ENCODE measurements around the gene SLC37A4.
"Not testable (repeated sequence)": the region's sequence is repeated elsewhere in the genome, so short reads cannot be mapped to it uniquely, and the experiment has no call there.

SLC37A4 gene

DNA sequence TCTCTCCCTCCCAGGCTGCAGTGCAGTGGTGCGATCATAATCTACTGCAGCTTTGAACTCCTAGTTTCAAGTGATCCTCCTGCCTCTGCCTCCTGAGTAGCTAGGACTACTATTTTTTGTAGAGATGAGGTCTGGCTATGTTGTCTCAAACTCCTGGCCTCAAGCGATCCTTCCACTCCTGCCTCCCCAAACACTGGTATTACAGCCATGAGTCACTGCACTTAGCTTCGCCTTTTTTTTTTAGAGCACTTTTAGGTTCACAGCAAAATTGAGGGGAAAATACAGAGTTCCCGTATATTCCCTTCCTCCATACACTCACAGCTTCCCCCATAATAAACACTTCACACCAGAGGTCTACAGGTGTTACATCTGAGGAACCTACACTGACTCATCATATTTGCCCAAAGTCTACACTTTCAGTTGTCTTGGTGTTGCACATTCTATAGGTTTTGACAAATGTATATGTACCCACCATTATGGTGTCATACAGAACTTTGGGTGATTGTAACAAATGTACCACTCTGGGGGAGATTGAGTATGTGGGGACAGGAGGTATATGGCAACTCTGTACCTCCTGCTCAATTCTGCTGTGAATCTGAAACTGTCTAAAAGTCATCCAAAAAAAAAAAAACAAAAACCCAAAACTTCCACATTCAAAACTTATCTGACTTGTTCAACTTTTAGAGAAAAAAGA, 11.3 kb upstream of the SLC37A4 start:
- no peak for DNase-seq

DNA sequence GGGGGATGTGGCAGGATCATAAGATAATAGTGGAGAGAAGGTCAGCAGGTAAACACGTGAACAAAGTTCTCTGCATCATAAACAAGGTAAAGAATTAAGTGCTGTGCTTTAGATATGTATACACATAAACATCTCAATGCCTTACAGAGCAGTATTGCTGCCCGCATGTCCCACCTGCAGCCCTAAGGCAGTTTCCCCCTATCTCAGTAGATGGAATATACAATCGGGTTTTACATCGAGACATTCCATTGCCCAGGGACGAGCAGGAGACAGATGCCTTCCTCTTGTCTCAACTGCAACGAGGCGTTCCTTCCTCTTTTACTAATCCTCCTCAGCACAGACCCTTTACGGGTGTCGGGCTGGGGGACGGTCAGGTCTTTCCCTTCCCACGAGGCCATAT, 8.8 kb upstream of the SLC37A4 start:
- not testable (repeated sequence) for DNase-seq

DNA sequence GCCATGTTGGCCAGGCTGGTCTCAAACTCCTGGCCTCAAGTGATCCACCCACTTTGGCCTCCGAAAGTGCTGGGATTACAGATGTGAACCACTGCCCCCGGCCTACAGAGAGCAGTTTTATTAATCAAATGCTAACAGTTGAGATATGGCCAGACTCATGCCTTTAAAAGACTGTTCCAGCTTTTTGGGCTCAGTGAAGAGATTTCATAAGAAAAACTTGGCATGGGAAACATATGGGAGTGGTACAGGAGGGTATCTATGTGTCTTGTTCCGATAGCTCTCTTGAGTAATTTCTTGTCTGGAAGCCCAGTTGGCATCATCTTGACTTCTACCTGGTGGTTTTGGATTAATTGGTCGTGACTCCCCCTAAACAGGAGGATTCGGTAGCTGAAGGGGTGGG, 8.2 kb upstream of the SLC37A4 start:
- DNase-seq, result no peak

DNA sequence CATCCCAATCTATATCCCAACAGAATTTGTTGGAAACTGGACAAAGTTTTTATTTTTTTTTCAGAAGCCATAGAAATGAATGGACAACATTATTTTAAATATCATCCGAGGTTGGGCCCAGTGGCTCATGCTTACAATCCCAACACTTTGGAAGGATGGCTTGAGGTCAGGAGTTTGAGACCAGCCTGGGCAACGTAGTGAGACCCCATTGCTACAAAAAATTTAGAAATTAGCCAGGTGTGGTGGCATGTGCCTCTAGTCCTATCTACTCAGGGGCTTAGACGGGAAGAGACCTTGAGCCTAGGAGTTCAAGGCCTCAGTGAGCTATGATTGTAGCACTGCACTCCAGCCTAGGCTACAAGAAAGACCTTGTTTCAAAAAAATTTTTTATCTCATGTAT, 4.1 kb upstream of the SLC37A4 start:
- no peak for DNase-seq

DNA sequence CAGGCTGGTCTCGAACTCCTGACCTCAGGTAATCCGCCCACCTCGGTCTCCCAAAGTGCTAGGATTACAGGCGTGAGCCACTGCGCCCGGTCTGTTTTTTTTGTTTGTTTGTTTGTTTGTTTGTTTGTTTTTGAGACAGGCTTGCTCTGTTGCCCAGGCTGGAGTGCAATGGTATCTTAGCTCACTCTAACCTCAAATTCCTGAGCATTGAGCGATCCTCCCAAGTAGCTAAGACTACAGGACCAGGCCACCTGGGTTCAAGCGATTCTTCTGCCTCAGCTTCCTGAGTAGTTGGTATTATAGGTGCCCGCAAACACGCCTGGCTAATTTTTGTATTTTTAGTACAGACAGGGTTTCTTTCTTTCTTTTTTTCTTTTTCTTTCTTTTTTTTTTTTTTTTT, 2.7 kb upstream of the SLC37A4 start:
- not testable (repeated sequence) for DNase-seq

DNA sequence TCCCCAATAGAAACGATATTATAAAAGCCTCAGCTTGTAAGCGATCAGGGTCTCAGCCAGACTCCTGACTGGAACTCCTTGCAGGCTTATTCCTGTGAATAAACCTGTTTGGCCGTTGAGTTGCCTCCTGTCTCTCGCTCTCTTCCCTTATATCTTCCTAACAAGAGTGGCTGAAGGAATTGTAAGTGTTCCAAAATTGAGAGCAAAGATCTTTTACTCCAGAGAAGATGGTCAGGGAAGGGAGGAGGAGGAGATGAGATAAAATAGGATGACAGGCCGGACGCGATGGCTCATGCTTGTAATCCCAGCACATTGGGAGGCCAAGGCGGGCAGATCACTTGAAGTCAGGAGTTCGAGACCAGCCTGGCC, 1.2 kb upstream of the SLC37A4 start:
- DNase-seq, result no peak

DNA sequence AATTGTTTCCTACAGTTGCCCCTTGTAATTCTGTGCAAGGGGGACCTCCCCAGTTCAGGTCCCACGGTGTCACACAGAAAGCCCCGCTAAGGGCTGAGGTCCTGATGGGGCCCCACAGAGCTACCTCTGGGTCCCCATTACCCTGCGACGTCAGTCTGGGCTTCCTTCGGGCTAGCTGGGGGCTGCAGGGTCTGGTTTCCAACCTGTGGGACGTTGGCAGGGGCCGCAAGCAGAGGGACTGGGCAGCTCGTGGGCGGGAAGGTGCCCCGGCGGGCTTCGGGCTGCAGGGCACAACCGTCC, 698 bp downstream of the SLC37A4 start:
- no peak for DNase-seq

DNA sequence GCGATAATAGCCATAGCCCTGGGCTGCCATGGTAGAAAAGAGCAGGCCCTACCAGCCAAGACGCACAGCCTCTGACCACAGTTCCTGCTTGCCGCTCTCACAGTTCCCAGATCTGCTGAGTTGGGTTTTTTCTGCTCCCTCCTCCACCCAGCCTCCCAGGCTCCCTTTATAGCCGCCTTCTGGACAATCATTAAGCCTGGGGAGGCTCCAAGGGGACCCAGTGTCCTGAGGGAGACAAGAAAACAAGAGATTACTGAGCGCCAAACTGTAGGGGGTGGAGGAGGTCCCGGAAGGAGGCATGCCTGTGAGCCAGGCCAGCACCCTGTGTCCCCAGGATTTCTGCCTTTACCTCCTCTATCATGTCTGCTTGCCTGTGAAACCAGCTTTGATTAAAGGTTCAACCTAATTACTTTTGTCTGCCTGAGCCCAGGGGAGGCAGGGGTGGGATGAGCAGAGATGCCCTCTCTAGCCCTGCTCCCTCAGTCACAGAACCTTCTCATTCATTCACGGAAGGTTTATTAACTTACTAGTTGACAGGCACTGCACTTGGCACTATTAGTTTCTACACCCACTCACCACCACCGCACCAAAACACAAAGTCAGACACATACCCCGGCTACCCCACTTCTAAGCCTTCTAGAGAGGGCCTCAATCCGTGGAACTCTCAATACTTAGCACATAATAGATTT, 1.2 kb downstream of the SLC37A4 start:
- DNase-seq, result no peak

DNA sequence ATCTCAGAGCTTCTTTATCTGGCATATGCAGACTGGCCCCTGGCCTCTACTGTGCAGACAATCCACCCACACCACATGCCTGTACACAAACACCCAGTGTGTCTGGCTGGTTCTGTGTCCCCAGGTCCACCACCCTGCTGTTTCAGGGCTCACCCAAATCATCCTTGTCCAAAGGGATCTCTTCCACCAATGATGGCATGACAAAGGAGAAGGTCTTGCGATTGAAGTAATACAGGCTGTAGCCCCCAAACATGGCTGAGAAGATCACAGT, 1.7 kb downstream of the SLC37A4 start:
- no peak for DNase-seq

DNA sequence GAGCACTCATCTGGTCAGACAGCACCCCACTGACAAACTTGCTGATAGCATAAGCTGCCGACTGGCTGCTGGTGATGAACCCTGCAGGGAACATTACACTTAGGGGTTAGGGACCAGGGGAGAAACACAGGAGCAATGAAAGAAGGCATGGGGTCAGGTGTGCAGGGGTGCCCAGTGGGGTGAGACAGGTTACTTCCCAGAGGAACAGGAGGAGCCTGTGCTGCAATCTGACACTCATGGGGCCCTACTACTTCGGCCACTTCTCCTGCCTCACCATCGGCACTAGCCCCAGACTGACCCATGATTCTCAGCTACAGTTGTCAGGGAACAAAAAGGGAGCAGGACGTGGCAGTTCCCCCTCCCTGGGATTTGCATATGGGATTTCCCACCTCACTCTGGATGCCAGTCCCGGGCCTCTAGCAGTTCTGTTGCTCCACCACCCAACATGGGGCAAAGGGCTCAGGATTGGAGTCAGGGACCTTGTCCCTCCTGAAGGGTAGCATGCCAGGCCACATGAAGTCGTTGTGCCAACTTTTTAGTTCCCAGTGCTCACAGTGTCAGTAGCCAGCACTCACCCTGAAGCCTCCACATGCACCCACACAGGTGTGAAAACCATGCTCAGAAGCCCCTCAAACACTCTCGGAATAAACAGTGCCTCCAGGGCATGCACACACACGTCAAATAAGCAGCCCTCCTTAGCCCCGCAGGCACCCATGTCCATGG, 2.2 kb downstream of the SLC37A4 start:
- no peak for DNase-seq

DNA sequence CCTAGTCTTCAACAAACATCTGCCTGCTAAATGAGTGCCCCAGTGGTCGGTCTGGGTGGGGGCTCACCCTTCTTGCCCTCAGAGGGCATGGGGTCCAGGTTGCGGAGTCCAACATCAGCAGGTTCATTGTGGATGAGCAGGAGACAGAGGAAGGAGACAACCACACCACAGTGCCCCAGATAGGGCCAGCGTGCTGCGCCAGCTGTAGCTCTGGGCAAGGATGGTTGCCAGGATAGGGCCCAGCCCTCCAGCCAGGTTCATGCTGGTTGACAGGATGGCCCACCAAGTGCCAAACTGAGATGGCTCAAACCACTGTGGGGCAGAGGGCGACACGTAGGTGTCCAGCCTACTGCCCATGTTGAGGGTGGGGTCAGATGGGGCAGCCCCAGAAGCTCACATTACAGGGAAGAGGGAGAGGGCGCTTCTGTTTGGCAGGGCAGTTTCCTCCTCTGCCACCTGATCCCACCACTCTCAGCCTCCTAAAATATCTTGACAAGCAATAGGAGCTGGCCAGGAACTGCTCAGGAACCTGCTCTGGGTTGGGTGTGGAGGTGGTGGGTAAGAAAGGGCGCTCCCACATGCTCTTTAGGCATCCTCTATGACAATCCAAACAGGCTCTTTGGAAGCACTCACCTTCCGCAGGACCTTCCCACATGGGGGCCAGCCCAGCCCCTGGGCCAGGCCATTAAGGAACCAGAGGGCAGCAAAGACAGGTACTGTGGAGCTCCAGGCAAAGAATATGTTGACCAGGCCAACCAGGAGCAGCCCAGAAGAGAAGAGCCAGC, 2.9 kb downstream of the SLC37A4 start:
- DNase-seq, result no peak

DNA sequence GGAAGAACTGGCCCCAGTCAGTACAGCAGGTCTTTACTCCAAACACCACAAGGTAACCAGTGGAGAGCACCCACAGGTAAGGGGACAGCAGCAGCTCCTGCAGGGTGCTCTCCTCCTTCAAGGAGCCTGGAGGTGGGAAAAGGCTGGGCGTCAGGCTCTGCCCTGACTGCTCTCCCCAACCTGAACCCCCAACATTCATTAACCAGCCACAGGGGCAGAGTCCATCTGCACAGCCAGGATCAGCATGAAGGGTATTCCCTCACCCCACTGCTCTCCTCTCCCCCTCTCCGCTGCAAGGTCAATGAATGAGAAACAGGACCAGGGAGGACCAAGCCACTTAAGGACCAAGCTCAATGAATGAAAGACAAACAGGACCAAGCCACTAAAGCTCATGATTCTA, 3.7 kb downstream of the SLC37A4 start:
- DNase-seq, result no peak

DNA sequence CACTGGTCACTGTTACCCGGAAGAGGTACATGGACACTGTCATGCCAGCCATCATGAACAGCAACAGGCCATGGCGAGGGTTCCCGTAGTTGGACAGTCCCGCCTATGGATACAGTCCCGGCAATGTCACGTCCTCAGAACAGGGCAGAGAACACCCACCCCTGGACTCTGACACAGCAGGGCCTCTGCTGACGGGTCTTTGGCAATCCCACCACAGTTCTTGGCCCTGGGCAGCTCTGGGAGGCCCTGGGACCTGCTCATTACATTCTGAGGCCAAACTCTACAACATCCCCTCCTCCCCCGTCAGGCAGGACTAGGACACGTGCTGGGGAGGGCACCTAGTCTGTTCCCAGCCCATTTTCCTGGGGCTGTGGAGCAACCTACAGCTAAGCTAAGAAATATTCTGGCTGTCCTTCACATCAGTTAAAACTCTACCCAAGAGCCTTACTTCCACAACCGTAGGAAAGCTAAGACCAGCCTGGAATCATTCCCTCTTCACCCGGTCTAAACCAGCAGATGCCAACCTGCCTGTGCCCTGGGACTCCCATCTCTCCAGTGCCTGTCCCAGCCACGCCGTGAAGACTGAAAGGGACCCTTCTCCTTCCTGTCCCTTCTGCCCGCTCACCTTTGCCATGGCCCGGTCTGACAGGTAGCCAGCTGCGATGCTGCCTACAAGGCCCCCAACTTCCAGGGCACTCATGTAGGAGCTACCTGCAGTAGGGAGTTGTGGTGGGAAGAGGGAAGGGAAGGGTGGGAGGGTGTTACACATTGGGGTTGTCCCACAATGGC, 4.5 kb downstream of the SLC37A4 start:
- DNase-seq, result no peak

DNA sequence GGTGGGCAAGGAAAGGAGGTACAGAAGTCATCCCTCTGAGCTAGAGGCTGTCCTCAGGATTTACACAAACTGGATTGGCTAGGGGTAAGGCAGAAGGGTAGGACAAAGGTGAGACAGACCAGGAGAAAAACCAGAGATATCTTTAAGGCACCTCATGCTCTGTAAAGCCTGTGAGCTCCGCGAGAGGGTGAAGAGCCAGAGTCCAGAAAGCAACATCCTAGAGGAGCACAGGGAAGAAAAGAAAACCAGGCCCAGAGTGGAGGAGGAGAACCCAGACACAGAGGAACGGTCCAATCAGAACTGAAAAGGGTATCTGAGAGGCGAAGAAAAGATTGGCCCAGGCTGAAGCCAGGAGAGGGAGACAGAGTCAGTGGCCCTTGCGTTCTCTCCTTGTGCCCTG, 5.1 kb downstream of the SLC37A4 start:
- DNase-seq, result no peak

DNA sequence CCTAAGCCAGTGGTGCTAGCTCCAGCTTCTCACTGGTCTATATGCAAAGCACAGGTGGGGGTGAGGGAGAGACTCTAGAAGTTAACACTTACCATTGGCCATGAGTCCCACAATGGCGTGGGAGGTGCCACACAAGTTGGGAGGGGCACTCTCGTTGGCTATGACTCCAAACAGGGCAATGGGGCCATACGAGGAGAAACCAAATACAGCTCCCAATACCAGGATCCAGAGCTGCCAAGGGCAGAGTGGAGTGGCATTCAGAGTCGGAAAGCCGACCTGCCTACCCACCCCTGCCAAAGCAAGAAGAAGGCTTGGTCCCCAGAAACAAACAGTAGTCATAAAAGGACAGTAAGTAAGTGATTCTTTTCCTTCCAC, 5.6 kb downstream of the SLC37A4 start:
- no peak for DNase-seq

DNA sequence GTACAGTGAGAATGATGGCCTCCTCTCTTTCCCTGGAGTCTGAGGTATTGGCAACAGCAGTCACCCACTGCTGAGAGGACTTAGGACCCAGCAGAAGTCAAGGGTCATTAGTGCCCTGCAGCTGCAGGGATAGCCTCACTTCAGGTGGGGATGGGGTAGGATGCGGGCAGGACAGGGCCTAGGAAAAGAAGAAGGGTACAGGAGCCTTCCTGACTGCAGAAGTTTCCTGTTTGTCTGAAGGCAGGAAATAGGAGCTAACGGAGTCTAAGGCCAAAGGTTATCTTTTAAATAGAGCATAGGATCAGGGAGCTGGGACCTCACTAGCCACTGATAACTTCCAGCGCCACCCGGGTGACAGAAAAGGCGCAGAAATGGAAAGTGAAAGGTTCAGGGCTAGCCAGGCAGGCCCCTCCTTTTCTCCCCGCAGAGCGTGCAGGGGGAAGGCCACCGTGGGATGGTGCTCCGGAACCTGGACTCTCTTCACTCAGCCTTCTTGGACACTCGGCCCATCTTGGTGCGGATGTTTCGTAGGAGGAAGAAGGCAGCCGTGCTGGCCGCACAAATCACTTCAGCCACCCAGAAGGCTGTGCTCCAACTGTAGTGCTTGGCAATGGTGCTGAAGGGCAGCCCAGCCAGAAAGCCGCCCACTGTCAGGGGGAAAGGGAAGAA, 6.1 kb downstream of the SLC37A4 start:
- no peak for DNase-seq

DNA sequence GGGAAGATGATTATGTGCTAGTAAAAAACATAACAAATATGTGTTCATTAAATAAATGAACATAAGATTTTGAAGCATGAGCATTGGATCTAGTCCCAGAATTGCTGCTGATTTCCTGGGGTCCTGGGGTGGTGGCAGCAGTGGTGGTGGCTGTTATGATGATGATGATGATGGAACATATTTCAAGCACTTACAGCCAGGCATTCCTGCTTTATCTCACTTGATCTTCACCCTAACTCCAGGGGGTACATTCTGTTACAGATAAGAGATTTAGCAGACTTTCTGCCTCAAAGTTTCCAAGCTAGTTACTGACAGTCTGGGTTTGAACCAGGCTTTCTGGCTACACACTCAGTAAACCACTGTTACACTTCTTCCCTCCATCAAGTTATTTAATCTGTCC, 6.9 kb downstream of the SLC37A4 start:
- DNase-seq, result no peak

DNA sequence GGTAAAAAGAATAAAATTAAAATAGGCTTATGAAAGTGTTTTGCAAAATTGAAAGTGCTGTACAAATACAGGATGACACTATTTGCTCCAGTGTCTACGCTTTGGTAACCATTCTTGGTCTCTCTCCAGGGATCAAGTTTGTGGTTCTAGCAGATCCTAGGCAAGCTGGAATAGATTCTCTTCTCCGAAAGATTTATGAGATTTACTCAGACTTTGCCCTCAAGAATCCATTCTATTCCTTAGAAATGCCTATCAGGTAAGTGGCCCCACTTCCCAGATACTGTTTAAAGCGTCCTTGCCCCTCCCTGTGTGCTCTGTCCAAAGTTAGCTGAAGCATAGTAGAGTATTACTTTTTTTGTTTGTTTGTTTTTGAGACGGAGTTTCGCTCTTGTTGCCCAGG, 9.0 kb downstream of the SLC37A4 start:
- DNase-seq, result no peak

DNA sequence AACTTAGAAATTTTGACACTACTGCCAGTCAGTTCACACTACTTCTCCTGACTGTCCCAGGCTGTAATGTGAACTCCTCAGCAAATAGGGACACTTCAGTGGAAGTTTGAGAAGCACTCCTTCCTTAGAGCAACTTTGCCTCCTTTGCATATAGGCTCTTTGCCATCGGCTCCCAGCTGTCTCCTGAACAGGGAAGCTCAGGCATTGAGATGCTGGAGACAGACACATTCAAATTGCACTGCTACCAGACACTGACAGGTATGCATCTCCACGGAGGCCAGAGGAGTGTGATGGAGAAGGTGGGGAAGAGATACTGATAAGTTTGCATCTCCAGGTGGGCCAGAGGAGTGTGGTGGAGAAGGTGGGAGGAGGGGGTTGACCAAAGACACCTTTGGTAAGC, 10.7 kb downstream of the SLC37A4 start:
- DNase-seq, result no peak

DNA sequence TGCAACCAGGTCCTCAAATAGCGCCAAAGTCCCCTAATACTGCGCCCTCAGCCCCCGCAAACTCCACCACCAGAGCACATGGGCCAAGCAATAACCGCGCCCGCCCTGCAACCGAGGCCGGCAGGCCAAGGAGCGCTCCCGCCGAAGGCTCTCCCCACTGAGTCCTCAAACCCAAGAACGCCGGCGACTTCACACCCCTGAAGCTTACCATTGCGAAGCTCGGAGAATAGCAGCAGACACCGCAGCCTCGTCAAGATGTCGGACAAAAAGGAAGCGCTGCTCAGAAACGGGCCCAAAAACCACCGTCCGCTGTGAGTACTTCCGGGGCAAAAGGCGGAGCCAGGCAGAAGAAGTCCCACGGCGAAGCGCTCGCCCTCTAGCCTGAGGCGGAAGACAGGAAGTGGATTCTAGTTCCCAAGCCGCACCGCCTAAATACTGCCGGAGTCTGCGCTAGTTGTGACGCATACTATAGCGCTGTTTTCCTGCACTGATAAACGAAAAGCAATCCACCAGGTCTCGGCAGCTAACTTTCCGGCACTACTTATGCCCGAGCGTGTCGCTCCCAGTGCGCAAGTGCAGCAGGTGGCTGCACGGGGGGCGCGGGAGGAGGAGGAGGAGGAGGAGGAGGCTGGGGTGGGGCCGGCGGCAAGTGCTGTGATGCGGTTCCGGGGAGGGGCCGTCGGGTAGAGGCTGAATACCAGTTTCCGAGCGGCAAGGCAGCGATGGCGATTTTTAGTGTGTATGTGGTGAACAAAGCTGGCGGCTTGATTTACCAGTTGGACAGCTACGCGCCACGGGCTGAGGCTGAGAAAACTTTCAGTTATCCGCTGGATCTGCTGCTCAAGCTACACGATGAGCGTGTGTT, 12.4 kb downstream of the SLC37A4 start, which contains the start of the genes RPS25 and TRAPPC4:
TSS of gene RPS25 (minus strand) at position 270 of the 865 bp plus-strand sequence. CDS start at position 211, 59 bp downstream.
TSS of gene TRAPPC4 (plus strand) at position 693 of the 865 bp plus-strand sequence. CDS start at position 723, 30 bp downstream.
- DNase-seq, result peak; percentile 70

DNA sequence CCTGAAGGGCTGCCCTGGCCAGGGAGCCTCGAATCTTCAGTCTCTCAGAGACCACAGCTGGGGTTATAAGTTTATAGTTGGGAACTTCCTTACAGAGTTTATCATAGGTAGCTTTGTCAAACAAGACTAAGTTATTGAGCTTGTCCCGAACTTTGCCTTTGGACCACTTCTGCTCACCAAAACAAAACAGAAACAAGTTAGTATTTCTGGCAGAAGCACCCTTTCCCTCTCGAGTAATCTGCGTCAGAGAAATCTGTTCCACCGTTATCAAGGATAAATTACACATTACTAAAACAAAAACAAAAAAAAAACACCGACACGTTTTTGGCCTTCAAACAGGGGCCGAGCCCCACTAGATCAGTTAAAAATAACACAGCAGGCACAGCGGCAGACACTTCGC, 13.3 kb downstream of the SLC37A4 start:
- DNase-seq, result not testable (repeated sequence)

Data from NCI-H1436 treated with DMSO at 0.1 percent for 48 hours (cell line).